ENCODE results near the gene CCDC89.

Gene CCDC89

DNA sequence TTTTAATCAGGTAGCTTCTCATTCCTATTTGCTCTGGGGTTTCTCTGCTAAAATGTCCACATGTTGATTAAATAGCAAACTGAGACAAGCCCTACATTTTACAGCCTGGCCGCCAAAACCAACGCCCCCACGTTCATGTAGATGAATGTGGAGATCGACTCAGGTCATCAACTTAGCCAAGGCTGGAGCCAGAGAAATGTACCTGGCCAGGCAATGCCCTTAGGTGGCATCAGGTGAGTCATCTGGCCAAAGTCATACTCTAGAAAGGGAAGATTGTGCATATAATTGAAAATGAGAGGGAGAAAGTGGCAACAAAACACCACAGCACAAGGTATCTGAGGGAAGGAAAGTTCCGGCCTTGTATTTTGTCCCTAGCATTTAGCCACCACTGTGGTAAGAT is 37.1 kb upstream of the CCDC89 start:
- DNase-seq, result no peak
- H3K27me3 ChIP-seq (ENCODE audit: insufficient read depth, low read depth, severe bottlenecking), result no peaks in the 10 kb centered on the region
- TF ChIP-seq CTCF (IDR thresholded peaks at IDR 0.05; ENCODE audit: low read depth, low read length), result no peak
- no peak overlapping the region for H3K27ac ChIP-seq
- no peaks in the 10 kb centered on the region for H3K36me3 ChIP-seq
- H3K9me3 ChIP-seq (ENCODE audit: severe bottlenecking), result no peaks in the 10 kb centered on the region
- no peak overlapping the region for H3K4me3 ChIP-seq (ENCODE audit: low read depth, low read length)

GRCh38 chr11:85721191-85721590 is 35.2 kb upstream of the CCDC89 start:
- TF ChIP-seq CTCF (IDR thresholded peaks at IDR 0.05; ENCODE audit: low read depth, low read length), result no peak
- Histone ChIP-seq H3K27me3 (ENCODE audit: insufficient read depth, low read depth, severe bottlenecking) (no peaks in the 10 kb centered on the region), H3K4me3 (ENCODE audit: low read depth, low read length) (no peak overlapping the region), H3K9me3 (ENCODE audit: severe bottlenecking) (no peaks in the 10 kb centered on the region), H3K36me3 (no peaks in the 10 kb centered on the region), H3K27ac (no peak overlapping the region)
- DNase-seq, result no peak

GRCh38 chr11:85718991-85719807 is 33.2 kb upstream of the CCDC89 start:
- Histone ChIP-seq H3K9me3 (ENCODE audit: severe bottlenecking) (no peaks in the 10 kb centered on the region), H3K27me3 (ENCODE audit: insufficient read depth, low read depth, severe bottlenecking) (no peaks in the 10 kb centered on the region), H3K36me3 (no peaks in the 10 kb centered on the region), H3K27ac (no peak overlapping the region), H3K4me3 (ENCODE audit: low read depth, low read length) (no peak overlapping the region)
- TF ChIP-seq CTCF (IDR thresholded peaks at IDR 0.05; ENCODE audit: low read depth, low read length), result no peak
- DNase-seq, result no peak

GRCh38 chr11:85718126-85718943 is 32.3 kb upstream of the CCDC89 start:
- DNase-seq, result no peak
- TF ChIP-seq CTCF (IDR thresholded peaks at IDR 0.05; ENCODE audit: low read depth, low read length), result no peak
- no peak overlapping the region for H3K27ac ChIP-seq
- H3K36me3 ChIP-seq, result no peaks in the 10 kb centered on the region
- no peak overlapping the region for H3K4me3 ChIP-seq (ENCODE audit: low read depth, low read length)
- H3K9me3 ChIP-seq (ENCODE audit: severe bottlenecking), result no peaks in the 10 kb centered on the region
- no peaks in the 10 kb centered on the region for H3K27me3 ChIP-seq (ENCODE audit: insufficient read depth, low read depth, severe bottlenecking)

DNA sequence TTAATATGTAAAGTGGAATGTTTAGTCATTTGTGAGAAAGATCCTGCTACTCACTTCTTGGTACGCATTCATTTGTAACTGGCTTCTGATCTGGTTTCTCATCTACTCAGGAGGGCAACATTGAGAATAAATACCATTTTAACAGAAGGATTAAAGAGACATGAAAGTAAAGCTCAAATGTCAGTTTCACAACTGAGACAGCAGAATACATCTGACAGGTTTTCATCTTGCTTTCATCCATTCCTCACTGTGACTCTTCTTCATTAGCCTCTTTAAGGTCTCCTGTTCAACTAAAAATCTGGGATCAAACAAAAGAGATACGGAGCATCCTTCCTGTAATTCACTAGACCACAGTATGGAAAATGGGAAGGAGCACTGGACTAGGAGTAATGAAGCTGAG is 31.4 kb upstream of the CCDC89 start:
- no peak for TF ChIP-seq CTCF (IDR thresholded peaks at IDR 0.05; ENCODE audit: low read depth, low read length)
- Histone ChIP-seq H3K27me3 (ENCODE audit: insufficient read depth, low read depth, severe bottlenecking) (no peaks in the 10 kb centered on the region), H3K27ac (no peak overlapping the region), H3K36me3 (no peaks in the 10 kb centered on the region), H3K9me3 (ENCODE audit: severe bottlenecking) (no peaks in the 10 kb centered on the region), H3K4me3 (ENCODE audit: low read depth, low read length) (no peak overlapping the region)
- DNase-seq, result no peak
